ENCODE data around the gene RAPGEF3. TPM values are rescaled to one million over a fixed set of nuclear protein-coding genes. Genes with fewer than 3 reads are reported as not detected.

The RAPGEF3 gene
- total and polyA plus RNA-seq, 2 of the 13 experiments (the other 11 are each of a cell fraction or from before 2014, with no cell fraction given), result 0.07 TPM

DNA sequence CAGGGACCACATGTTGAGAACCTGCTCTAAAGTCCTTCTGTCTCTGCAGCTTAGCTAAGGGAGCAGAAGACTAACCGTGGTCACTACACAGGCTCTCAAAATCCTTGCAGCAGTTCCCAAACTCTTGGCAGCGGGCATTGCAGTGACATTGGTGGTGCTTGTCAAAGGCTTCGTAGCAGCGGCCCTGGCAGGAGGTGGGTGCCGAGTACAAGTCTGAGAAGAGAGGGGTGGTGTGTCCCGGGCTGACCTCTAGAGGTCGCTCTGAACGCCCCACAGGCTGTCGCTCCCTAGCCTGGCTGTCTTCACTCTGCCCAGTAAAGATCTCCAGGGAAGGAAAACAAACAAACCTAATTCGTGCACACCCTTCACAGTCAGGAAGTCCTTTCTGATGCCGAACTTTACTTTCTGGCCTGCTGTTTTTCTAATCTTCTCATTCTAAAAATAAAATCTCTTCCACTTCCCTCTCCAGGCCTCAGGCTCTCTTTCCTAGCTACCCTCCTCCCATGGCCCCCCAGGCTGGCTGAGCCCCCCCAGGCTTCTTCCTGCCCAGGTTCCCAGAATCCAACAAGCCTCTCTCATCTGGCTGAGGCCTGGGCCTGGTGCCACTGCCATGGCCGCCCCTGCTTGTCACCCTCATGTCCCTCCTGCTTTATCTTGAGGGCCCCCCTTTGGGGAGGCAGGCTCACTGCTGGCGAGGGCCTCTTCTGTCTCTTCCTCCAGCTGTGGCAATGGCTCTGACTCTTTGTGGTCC is 41.1 kb downstream of the RAPGEF3 start (continued):
- TF ChIP-seq, protein P1, sequence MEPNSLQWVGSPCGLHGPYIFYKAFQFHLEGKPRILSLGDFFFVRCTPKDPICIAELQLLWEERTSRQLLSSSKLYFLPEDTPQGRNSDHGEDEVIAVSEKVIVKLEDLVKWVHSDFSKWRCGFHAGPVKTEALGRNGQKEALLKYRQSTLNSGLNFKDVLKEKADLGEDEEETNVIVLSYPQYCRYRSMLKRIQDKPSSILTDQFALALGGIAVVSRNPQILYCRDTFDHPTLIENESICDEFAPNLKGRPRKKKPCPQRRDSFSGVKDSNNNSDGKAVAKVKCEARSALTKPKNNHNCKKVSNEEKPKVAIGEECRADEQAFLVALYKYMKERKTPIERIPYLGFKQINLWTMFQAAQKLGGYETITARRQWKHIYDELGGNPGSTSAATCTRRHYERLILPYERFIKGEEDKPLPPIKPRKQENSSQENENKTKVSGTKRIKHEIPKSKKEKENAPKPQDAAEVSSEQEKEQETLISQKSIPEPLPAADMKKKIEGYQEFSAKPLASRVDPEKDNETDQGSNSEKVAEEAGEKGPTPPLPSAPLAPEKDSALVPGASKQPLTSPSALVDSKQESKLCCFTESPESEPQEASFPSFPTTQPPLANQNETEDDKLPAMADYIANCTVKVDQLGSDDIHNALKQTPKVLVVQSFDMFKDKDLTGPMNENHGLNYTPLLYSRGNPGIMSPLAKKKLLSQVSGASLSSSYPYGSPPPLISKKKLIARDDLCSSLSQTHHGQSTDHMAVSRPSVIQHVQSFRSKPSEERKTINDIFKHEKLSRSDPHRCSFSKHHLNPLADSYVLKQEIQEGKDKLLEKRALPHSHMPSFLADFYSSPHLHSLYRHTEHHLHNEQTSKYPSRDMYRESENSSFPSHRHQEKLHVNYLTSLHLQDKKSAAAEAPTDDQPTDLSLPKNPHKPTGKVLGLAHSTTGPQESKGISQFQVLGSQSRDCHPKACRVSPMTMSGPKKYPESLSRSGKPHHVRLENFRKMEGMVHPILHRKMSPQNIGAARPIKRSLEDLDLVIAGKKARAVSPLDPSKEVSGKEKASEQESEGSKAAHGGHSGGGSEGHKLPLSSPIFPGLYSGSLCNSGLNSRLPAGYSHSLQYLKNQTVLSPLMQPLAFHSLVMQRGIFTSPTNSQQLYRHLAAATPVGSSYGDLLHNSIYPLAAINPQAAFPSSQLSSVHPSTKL (CRISPR knock-in tag; IDR thresholded peaks at IDR 0.05), result peak; percentile 31; the same call in 1 of the 2 replicates
- TF ChIP-seq THAP11 (CRISPR knock-in tag; IDR thresholded peaks at IDR 0.05), result peak; percentile 28; the same call in 1 of the 2 replicates
- no peak for TF ChIP-seq NRL (CRISPR knock-in tag; IDR thresholded peaks at IDR 0.05; ENCODE audit: borderline replicate concordance)
- TF ChIP-seq ZNF652 (CRISPR knock-in tag; IDR thresholded peaks at IDR 0.05; ENCODE audit: borderline replicate concordance, low read depth), result peak; percentile 51; the same call in 1 of the 2 replicates
- TF ChIP-seq, protein P2, sequence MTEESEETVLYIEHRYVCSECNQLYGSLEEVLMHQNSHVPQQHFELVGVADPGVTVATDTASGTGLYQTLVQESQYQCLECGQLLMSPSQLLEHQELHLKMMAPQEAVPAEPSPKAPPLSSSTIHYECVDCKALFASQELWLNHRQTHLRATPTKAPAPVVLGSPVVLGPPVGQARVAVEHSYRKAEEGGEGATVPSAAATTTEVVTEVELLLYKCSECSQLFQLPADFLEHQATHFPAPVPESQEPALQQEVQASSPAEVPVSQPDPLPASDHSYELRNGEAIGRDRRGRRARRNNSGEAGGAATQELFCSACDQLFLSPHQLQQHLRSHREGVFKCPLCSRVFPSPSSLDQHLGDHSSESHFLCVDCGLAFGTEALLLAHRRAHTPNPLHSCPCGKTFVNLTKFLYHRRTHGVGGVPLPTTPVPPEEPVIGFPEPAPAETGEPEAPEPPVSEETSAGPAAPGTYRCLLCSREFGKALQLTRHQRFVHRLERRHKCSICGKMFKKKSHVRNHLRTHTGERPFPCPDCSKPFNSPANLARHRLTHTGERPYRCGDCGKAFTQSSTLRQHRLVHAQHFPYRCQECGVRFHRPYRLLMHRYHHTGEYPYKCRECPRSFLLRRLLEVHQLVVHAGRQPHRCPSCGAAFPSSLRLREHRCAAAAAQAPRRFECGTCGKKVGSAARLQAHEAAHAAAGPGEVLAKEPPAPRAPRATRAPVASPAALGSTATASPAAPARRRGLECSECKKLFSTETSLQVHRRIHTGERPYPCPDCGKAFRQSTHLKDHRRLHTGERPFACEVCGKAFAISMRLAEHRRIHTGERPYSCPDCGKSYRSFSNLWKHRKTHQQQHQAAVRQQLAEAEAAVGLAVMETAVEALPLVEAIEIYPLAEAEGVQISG (CRISPR knock-in tag; IDR thresholded peaks at IDR 0.05), result peak; percentile 62
- peak; percentile 66; the same call in 1 of the 2 replicates for TF ChIP-seq ZNF264 (CRISPR knock-in tag; IDR thresholded peaks at IDR 0.05)
- peak; percentile 51; the same call in 1 of the 2 replicates for TF ChIP-seq SMC3 (IDR thresholded peaks at IDR 0.05; ENCODE audit: low read length)
- no peak for TF ChIP-seq PCBP2 (optimal IDR thresholded peaks at IDR 0.05; ENCODE audit: low read depth, low read length, poor library complexity, severe bottlenecking)
- TF ChIP-seq, protein P3, sequence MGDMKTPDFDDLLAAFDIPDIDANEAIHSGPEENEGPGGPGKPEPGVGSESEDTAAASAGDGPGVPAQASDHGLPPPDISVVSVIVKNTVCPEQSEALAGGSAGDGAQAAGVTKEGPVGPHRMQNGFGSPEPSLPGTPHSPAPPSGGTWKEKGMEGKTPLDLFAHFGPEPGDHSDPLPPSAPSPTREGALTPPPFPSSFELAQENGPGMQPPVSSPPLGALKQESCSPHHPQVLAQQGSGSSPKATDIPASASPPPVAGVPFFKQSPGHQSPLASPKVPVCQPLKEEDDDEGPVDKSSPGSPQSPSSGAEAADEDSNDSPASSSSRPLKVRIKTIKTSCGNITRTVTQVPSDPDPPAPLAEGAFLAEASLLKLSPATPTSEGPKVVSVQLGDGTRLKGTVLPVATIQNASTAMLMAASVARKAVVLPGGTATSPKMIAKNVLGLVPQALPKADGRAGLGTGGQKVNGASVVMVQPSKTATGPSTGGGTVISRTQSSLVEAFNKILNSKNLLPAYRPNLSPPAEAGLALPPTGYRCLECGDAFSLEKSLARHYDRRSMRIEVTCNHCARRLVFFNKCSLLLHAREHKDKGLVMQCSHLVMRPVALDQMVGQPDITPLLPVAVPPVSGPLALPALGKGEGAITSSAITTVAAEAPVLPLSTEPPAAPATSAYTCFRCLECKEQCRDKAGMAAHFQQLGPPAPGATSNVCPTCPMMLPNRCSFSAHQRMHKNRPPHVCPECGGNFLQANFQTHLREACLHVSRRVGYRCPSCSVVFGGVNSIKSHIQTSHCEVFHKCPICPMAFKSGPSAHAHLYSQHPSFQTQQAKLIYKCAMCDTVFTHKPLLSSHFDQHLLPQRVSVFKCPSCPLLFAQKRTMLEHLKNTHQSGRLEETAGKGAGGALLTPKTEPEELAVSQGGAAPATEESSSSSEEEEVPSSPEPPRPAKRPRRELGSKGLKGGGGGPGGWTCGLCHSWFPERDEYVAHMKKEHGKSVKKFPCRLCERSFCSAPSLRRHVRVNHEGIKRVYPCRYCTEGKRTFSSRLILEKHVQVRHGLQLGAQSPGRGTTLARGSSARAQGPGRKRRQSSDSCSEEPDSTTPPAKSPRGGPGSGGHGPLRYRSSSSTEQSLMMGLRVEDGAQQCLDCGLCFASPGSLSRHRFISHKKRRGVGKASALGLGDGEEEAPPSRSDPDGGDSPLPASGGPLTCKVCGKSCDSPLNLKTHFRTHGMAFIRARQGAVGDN (CRISPR knock-in tag; IDR thresholded peaks at IDR 0.05), result peak; percentile 44; the same call in 1 of the 2 replicates
- no peak for TF ChIP-seq CHD2 (IDR thresholded peaks at IDR 0.05; ENCODE audit: low read depth, low read length)
- TF ChIP-seq GATAD2A (CRISPR knock-in tag; IDR thresholded peaks at IDR 0.05), result peak; percentile 28; the same call in 1 of the 2 replicates
- 0 out of 2 replicates have a peak, but pooled peaks have one; percentile 55 for TF ChIP-seq ZNF605 (CRISPR knock-in tag; IDR thresholded peaks at IDR 0.05)
- TF ChIP-seq XRCC5 (optimal IDR thresholded peaks at IDR 0.05; ENCODE audit: low read length), result peak; percentile 66
- TF ChIP-seq TEAD3 (CRISPR knock-in tag; optimal IDR thresholded peaks at IDR 0.05; ENCODE audit: borderline replicate concordance), result peak; percentile 7
- TF ChIP-seq, protein P4, sequence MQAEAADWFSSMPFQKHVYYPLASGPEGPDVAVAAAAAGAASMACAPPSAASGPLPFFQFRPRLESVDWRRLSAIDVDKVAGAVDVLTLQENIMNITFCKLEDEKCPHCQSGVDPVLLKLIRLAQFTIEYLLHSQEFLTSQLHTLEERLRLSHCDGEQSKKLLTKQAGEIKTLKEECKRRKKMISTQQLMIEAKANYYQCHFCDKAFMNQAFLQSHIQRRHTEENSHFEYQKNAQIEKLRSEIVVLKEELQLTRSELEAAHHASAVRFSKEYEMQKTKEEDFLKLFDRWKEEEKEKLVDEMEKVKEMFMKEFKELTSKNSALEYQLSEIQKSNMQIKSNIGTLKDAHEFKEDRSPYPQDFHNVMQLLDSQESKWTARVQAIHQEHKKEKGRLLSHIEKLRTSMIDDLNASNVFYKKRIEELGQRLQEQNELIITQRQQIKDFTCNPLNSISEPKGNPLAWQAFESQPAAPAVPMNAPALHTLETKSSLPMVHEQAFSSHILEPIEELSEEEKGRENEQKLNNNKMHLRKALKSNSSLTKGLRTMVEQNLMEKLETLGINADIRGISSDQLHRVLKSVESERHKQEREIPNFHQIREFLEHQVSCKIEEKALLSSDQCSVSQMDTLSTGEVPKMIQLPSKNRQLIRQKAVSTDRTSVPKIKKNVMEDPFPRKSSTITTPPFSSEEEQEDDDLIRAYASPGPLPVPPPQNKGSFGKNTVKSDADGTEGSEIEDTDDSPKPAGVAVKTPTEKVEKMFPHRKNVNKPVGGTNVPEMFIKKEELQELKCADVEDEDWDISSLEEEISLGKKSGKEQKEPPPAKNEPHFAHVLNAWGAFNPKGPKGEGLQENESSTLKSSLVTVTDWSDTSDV (CRISPR knock-in tag; IDR thresholded peaks at IDR 0.05), result no peak
